ENCODE results near the gene EIF3B. TPM values are rescaled to one million over a fixed set of nuclear protein-coding genes. Genes with fewer than 3 reads are reported as not detected.

The EIF3B gene
- total and polyA plus RNA-seq, 2 of the 4 experiments (the other 2 are of a cell fraction), result 105 to 201 TPM

GRCh38 chr7:2387897-2388636, 33.4 kb downstream of the EIF3B start:
- Histone ChIP-seq H4K20me1 (ENCODE audit: insufficient read depth, low read length) (no peaks in the 10 kb centered on the region; the same call in 1 of the 2 replicates), H3K4me2 (ENCODE audit: low read depth, low read length) (no peak overlapping the region), H3K9ac (ENCODE audit: low read depth, low read length) (no peak overlapping the region), H3K4ac (ENCODE audit: low read depth, low read length) (no peak overlapping the region), H3K9me3 (ENCODE audit: control insufficient read depth, insufficient read depth, low read length) (no peaks in the 10 kb centered on the region), H2BK15ac (ENCODE audit: low read depth, low read length) (no peak overlapping the region), H3K4me3 (ENCODE audit: insufficient read depth, low read depth, low read length) (no peak overlapping the region), H3K14ac (replicated peaks; ENCODE audit: low read depth, low read length) (no peak overlapping the region), H2BK5ac (ENCODE audit: low read depth, low read length, poor library complexity, severe bottlenecking) (no peak overlapping the region), H3K27me3 (ENCODE audit: control insufficient read depth, insufficient read depth, low read length) (no peaks in the 10 kb centered on the region), H3K56ac (ENCODE audit: extremely low read depth, insufficient read depth, low read length) (no peak overlapping the region), H2AK9ac (replicated peaks; ENCODE audit: low read depth, low read length, poor library complexity) (peak overlapping the region; percentile 9), H2AK5ac (ENCODE audit: low read depth, low read length) (no peak overlapping the region), H3K18ac (ENCODE audit: low read depth, low read length) (no peak overlapping the region), H4K8ac (ENCODE audit: low read depth in 2 of 2, low read length in 2 of 2) (no peak overlapping the region), H4K91ac (ENCODE audit: insufficient read depth, low read depth, low read length) (no peak overlapping the region), H3K9me1 (ENCODE audit: insufficient read depth, low read length) (no peaks in the 10 kb centered on the region), H4K5ac (ENCODE audit: low read depth, low read length) (no peak overlapping the region), H3K79me1 (ENCODE audit: low read depth in 1 of 2, low read length in 2 of 2) (no peaks in the 10 kb centered on the region), H3K36me3 (ENCODE audit: control insufficient read depth, insufficient read depth, low read length) (peaks cover 6% of the 10 kb centered on the region; the same call in 1 of the 2 replicates), H3K23ac (ENCODE audit: low read depth, low read length) (no peak overlapping the region), H3K4me1 (ENCODE audit: control insufficient read depth, insufficient read depth, low read length) (no peaks in the 10 kb centered on the region), H3K27ac (ENCODE audit: insufficient read depth, low read length) (no peak overlapping the region), H2BK20ac (ENCODE audit: low read depth, low read length) (no peak overlapping the region), H2AFZ (replicated peaks; ENCODE audit: low read length, poor library complexity) (no peak overlapping the region), H2BK120ac (ENCODE audit: low read depth, low read length) (no peak overlapping the region)
- intact Hi-C loops (cut with micrococcal nuclease), result no loop called here
- dilution Hi-C loops (cut with HindIII; ENCODE audit: low sequenced_read_pairs, unreplicated experiment), result no loop called here
- BruUV-seq (replicated peaks), result no TSS peak
- no peak for ATAC-seq (ENCODE audit: low read depth)
- WGBS, 2 experiments (ENCODE audit: extremely low coverage in 2 of 2, insufficient read length in 1 of 2), result 94% methylated on average over 10 of the region's 31 CpGs; no CpG with 5 or more reads in 1 of the 2 experiments
- CTCF ChIA-PET, result no interaction called here
- TF ChIP-seq SMC3 (IDR thresholded peaks at IDR 0.05; ENCODE audit: low read depth, low read length) (no peak), ELK1 (IDR thresholded peaks at IDR 0.05; ENCODE audit: borderline replicate concordance, low read depth, low read length) (no peak), RCOR1 (IDR thresholded peaks at IDR 0.05; ENCODE audit: insufficient replicate concordance, low read length) (no peak), MAFK (IDR thresholded peaks at IDR 0.05; ENCODE audit: low read depth, low read length) (no peak), BHLHE40 (IDR thresholded peaks at IDR 0.05; ENCODE audit: low read depth, low read length) (no peak), RFX5 (IDR thresholded peaks at IDR 0.05; ENCODE audit: low read depth, low read length) (no peak), MXI1 (IDR thresholded peaks at IDR 0.05; ENCODE audit: borderline replicate concordance, low read depth, low read length) (no peak), USF2 (IDR thresholded peaks at IDR 0.05; ENCODE audit: low read depth, low read length) (no peak), RAD21 (IDR thresholded peaks at IDR 0.05; ENCODE audit: low read length) (no peak), MAZ (IDR thresholded peaks at IDR 0.05; ENCODE audit: borderline replicate concordance, low read depth, low read length) (no peak)
- in situ Hi-C loops (cut with MboI; ENCODE audit: low sequenced_read_pairs), result no loop called here
- DNase-seq, result no peak
- POLR2A ChIA-PET (ENCODE audit: unreplicated experiment), result no interaction called here
